Smooth muscle cell (in vitro differentiated cells): Measurements from ENCODE around the gene IQGAP2. TPM values are rescaled to one million over a fixed set of nuclear protein-coding genes. Genes with fewer than 3 reads are reported as not detected.

ENCODE experiments used
- DNase-seq: peaks from one replicate; lab custom pipeline; 2025; ENCODE audit not compliant: unreplicated experiment; lab: John Stamatoyannopoulos, UW
- H2AFZ ChIP-seq: fragments of 200-600 bp; sonication (generic); 2 replicates; pipeline ENCODE4 v1.6.0; 2016; ENCODE audit warnings: antibody characterized with exemption, low read depth, mild to moderate bottlenecking
- H3F3A ChIP-seq: fragments of 200-600 bp; sonication (generic); 2 replicates; pipeline ENCODE4 v1.6.0; 2017; ENCODE audit warnings: antibody characterized with exemption, low read depth
- H3K27ac ChIP-seq: fragments of 200-600 bp; sonication (generic); 2 replicates; pipeline ENCODE4 v1.5.1; 2016; ENCODE audit warnings: low read depth, mild to moderate bottlenecking
- H3K27me3 ChIP-seq: fragments of 200-600 bp; sonication (generic); 2 replicates; pipeline ENCODE4 v1.6.1; 2016; ENCODE audit warnings: low read depth, mild to moderate bottlenecking
- H3K36me3 ChIP-seq: fragments of 200-600 bp; sonication (generic); 2 replicates; pipeline ENCODE4 v1.5.1; 2016; ENCODE audit warnings: low read depth
- H3K4me1 ChIP-seq: fragments of 200-600 bp; sonication (generic); 2 replicates; pipeline ENCODE4 v1.5.1; 2016; ENCODE audit warnings: low read depth
- H3K4me2 ChIP-seq: fragments of 200-600 bp; sonication (generic); 2 replicates; pipeline ENCODE4 v1.6.0; 2016; ENCODE audit warnings: mild to moderate bottlenecking
- H3K4me3 ChIP-seq: fragments of 200-600 bp; sonication (generic); 2 replicates; pipeline ENCODE4 v1.5.1; 2016; ENCODE audit warnings: mild to moderate bottlenecking
- H3K79me2 ChIP-seq: fragments of 200-600 bp; sonication (generic); 2 replicates; pipeline ENCODE4 v1.6.0; 2016; ENCODE audit warnings: low read depth, mild to moderate bottlenecking
- H3K9ac ChIP-seq: fragments of 200-600 bp; sonication (generic); 2 replicates; pipeline ENCODE4 v1.6.0; 2016; ENCODE audit warnings: low read depth
- H3K9me3 ChIP-seq: fragments of 200-600 bp; sonication (generic); replicated peaks from 2 replicates; pipeline ENCODE4 v1.5.1; 2016; ENCODE audit warnings: low read depth
- H4K20me1 ChIP-seq: fragments of 200-600 bp; sonication (generic); 2 replicates; pipeline ENCODE4 v1.6.0; 2016; ENCODE audit warnings: low read depth
- CTCF ChIP-seq: fragments of 200-600 bp; sonication (generic); IDR thresholded peaks from 2 replicates; pipeline ENCODE4 v1.5.1; 2017; ENCODE audit warnings: borderline replicate concordance, mild to moderate bottlenecking, antibody characterized with exemption; ENCODE audit not compliant: insufficient read depth, poor library complexity, severe bottlenecking
- WGBS: methylation state at CpG from one replicate; pipeline ENCODE4 v1.1.7; 2016; ENCODE audit warnings: low lambda C conversion rate; 5-methylcytosine and 5-hydroxymethylcytosine counted together
- polyA plus RNA-seq: library from polyadenylated mRNA; unstranded; fragments of >200 nt; fragmentation: Nextera tagmentation; extraction: Ambion mirVana; gene quantifications from 2 replicates; pipeline ENCODE4 v1.2.1, GENCODE V29; 2016
- total RNA-seq: library from RNA; depleted of rRNA; stranded (reverse); fragments of >200 nt; gene quantifications from 2 replicates; pipeline ENCODE4 v1.2.3, GENCODE V29; 2014

Gene IQGAP2
- total and polyA plus RNA-seq, 2 experiments from 2014 or later: 7.3 to 16.6 TPM

- no peaks in the 10 kb centered on the region for H3K9me3 ChIP-seq
- peaks cover 27% of the 10 kb centered on the region for H3K4me1 ChIP-seq
- no peaks in the 10 kb centered on the region for H3K36me3 ChIP-seq
- H3K79me2 ChIP-seq: peaks cover 33% of the 10 kb centered on the region
- H3K27me3 ChIP-seq: peaks cover 12% of the 10 kb centered on the region
- DNase-seq: no peak
- H3K4me3 ChIP-seq: peak overlapping the region; percentile 98
- no peak overlapping the region for H3K27ac ChIP-seq
- H3K9ac ChIP-seq: peak overlapping the region; percentile 94
- peaks cover 8% of the 10 kb centered on the region for H3F3A ChIP-seq
- H2AFZ ChIP-seq: peak overlapping the region; percentile 99
- under 1% methylated on average over 14 of the region's 14 CpGs for WGBS
- H4K20me1 ChIP-seq: peaks cover 6% of the 10 kb centered on the region
- TF ChIP-seq CTCF: no peak
- peak overlapping the region; percentile 99 for H3K4me2 ChIP-seq
These were observed 312.3 kb downstream of the IQGAP2 start for GRCh38 chr5:76715486-76715735.

- peaks cover 12% of the 10 kb centered on the region for H3K27me3 ChIP-seq
- peak; percentile 38 for TF ChIP-seq CTCF
- H3F3A ChIP-seq: peaks cover 8% of the 10 kb centered on the region
- no peaks in the 10 kb centered on the region for H3K9me3 ChIP-seq
- peak within 1 kb of the TSS; percentile 94 for H3K9ac ChIP-seq
- peak within 1 kb of the TSS; percentile 83 for H3K27ac ChIP-seq
- peaks cover 27% of the 10 kb centered on the region for H3K4me1 ChIP-seq
- under 1% methylated on average over 52 of the region's 82 CpGs for WGBS
- peak within 1 kb of the TSS; percentile 98 for H3K4me3 ChIP-seq
- peaks cover 38% of the 10 kb centered on the region for H3K79me2 ChIP-seq
- DNase-seq: peak; percentile 30
- peak within 1 kb of the TSS; percentile 99 for H2AFZ ChIP-seq
- H3K36me3 ChIP-seq: no peaks in the 10 kb centered on the region
- H4K20me1 ChIP-seq: peaks cover 6% of the 10 kb centered on the region
- peak within 1 kb of the TSS; percentile 99 for H3K4me2 ChIP-seq
These were observed 312.8 kb downstream of the IQGAP2 start, which contains the start of gene F2R for GRCh38 chr5:76715736-76716455. TSS of gene F2R (plus strand) at chr5:76716126. CDS start at chr5:76716308, 182 bp downstream.

- Histone ChIP-seq H3K9ac (peak overlapping the region; percentile 94), H3K4me3 (peak overlapping the region; percentile 98), H3K27ac (peak overlapping the region; percentile 83), H3K36me3 (no peaks in the 10 kb centered on the region), H3K4me1 (peaks cover 27% of the 10 kb centered on the region), H3F3A (peaks cover 8% of the 10 kb centered on the region), H4K20me1 (peaks cover 6% of the 10 kb centered on the region), H3K79me2 (peaks cover 45% of the 10 kb centered on the region), H3K4me2 (peak overlapping the region; percentile 99), H3K27me3 (peaks cover 12% of the 10 kb centered on the region), H2AFZ (peak overlapping the region; percentile 99), H3K9me3 (no peaks in the 10 kb centered on the region)
- TF ChIP-seq CTCF: no peak
- no peak for DNase-seq
- WGBS: 7% methylated on average over 29 of the region's 29 CpGs
These were observed 313.5 kb downstream of the IQGAP2 start for GRCh38 chr5:76716456-76717157.
